Lower lobe of right lung (tissue), 2 donors: ENCODE measurements around the gene RPTOR. TPM values are rescaled to one million over a fixed set of nuclear protein-coding genes. Genes with fewer than 3 reads are reported as not detected.

ENCODE experiments used
- ATAC-seq, 2 donors: fragments of 200-7000 bp; cut with Tn5 transposase; one replicate each; pipeline ENCODE4 v1.9.1; 2020 to 2022; ENCODE audit warnings: mild to moderate bottlenecking in 2 of 2, moderate library complexity in 2 of 2
- DNase-seq: peaks from one replicate; pipeline ENCODE4 v3.0.0-alpha.2; 2020
- H3K27ac ChIP-seq: fragments of 200-600 bp; one replicate; pipeline ENCODE4 v1.8.0; 2022
- H3K27me3 ChIP-seq: fragments of 200-600 bp; one replicate; pipeline ENCODE4 v1.8.0; 2022; ENCODE audit warnings: low read depth
- H3K36me3 ChIP-seq: fragments of 200-600 bp; one replicate; pipeline ENCODE4 v1.8.0; 2022; ENCODE audit warnings: mild to moderate bottlenecking
- H3K4me1 ChIP-seq: fragments of 200-600 bp; one replicate; pipeline ENCODE4 v1.8.0; 2022
- H3K4me3 ChIP-seq: fragments of 200-600 bp; one replicate; pipeline ENCODE4 v1.8.0; 2022; ENCODE audit warnings: mild to moderate bottlenecking
- H3K9me3 ChIP-seq: fragments of 200-600 bp; one replicate; pipeline ENCODE4 v1.8.0; 2022
- CTCF ChIP-seq: fragments of 200-600 bp; IDR thresholded peaks from one replicate; pipeline ENCODE4 v1.8.0; 2022; ENCODE audit warnings: antibody characterized with exemption, mild to moderate bottlenecking
- intact Hi-C: fragments of 100-400 bp; cut with DNase I; formaldehyde crosslinking; loops from one replicate; pipeline ENCODE4 v1.11.0; 2022
- total RNA-seq: library from RNA; stranded (reverse); fragmentation: NEBNext Ultra II Directional; extraction: Animal tissue kit (Norgen Biotek cat#: 25700); gene quantifications from one replicate; pipeline ENCODE4 v1.2.1, GENCODE V29; 2021
- donor health status: DM: no; HTN: yes; CAD: no; lungs with severe emphysema.

RPTOR gene
- total RNA-seq, 1 donor from 2014 or later = 34.0 TPM

- no peak overlapping the region for H3K4me3 ChIP-seq
- peaks cover 14% of the 10 kb centered on the region for H3K27me3 ChIP-seq
- no peaks in the 10 kb centered on the region for H3K36me3 ChIP-seq
- no peaks in the 10 kb centered on the region for H3K9me3 ChIP-seq
- H3K27ac ChIP-seq = no peak overlapping the region
- no peaks in the 10 kb centered on the region for H3K4me1 ChIP-seq
- intact Hi-C loops = no loop called here
- ATAC-seq = no peak
- no peak for DNase-seq
- TF ChIP-seq CTCF = no peak
Observed at GRCh38 chr17:80511222-80512180, 33.1 kb upstream of the RPTOR start.

GRCh38 chr17:80512233-80512632, 32.4 kb upstream of the RPTOR start:
- intact Hi-C loops = no loop called here
- DNase-seq (no peak), ATAC-seq (no peak)
- H3K9me3 ChIP-seq = no peaks in the 10 kb centered on the region
- no peaks in the 10 kb centered on the region for H3K36me3 ChIP-seq
- no peak overlapping the region for H3K27ac ChIP-seq
- H3K4me1 ChIP-seq = no peaks in the 10 kb centered on the region
- H3K27me3 ChIP-seq = peaks cover 14% of the 10 kb centered on the region
- H3K4me3 ChIP-seq = no peak overlapping the region
- no peak for TF ChIP-seq CTCF

- TF ChIP-seq CTCF = no peak
- Histone ChIP-seq H3K9me3 (no peaks in the 10 kb centered on the region), H3K27me3 (peaks cover 14% of the 10 kb centered on the region), H3K4me3 (no peak overlapping the region), H3K27ac (no peak overlapping the region), H3K4me1 (no peaks in the 10 kb centered on the region), H3K36me3 (no peaks in the 10 kb centered on the region)
- intact Hi-C loops = no loop called here
- no peak for DNase-seq
- ATAC-seq = no peak
Observed at GRCh38 chr17:80513201-80513600, 31.4 kb upstream of the RPTOR start.

GRCh38 chr17:80513892-80514291, 30.7 kb upstream of the RPTOR start:
- intact Hi-C loops = no loop called here
- DNase-seq (no peak), ATAC-seq (no peak)
- no peak for TF ChIP-seq CTCF
- no peak overlapping the region for H3K27ac ChIP-seq
- H3K27me3 ChIP-seq = peaks cover 14% of the 10 kb centered on the region
- H3K4me1 ChIP-seq = no peaks in the 10 kb centered on the region
- no peak overlapping the region for H3K4me3 ChIP-seq
- H3K36me3 ChIP-seq = no peaks in the 10 kb centered on the region
- H3K9me3 ChIP-seq = no peaks in the 10 kb centered on the region

- Histone ChIP-seq H3K36me3 (no peaks in the 10 kb centered on the region), H3K4me1 (no peaks in the 10 kb centered on the region), H3K4me3 (no peak overlapping the region), H3K27ac (no peak overlapping the region), H3K9me3 (no peaks in the 10 kb centered on the region), H3K27me3 (peaks cover 14% of the 10 kb centered on the region)
- no peak for DNase-seq
- no peak for ATAC-seq
- no peak for TF ChIP-seq CTCF
- intact Hi-C loops = no loop called here
Observed at GRCh38 chr17:80516171-80516932, 28.3 kb upstream of the RPTOR start.
